ENCODE measurements around the gene TLDC2.
"Not testable (repeated sequence)": the region's sequence is repeated elsewhere in the genome, so short reads cannot be mapped to it uniquely, and the experiment has no call there.

Gene TLDC2

DNA sequence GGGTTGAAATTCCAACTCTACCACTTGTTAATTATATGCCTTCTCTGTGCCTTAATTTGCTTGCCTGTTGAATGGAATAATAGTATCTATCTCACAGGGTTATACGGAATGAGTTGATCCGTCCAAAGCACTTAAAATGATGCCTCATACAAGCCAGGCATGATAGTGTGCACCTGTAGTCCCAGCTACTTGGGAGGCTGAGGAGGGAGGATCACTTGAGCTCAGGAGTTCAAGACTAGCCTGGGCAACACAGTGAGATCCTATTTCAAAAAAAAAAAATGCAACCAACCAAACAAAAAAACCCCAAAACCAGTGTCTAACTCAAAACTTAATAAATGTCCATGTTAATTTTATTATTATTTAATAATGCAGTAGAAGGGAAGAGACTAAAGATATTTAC is 40.3 kb downstream of the TLDC2 start:
- no peak for DNase-seq

DNA sequence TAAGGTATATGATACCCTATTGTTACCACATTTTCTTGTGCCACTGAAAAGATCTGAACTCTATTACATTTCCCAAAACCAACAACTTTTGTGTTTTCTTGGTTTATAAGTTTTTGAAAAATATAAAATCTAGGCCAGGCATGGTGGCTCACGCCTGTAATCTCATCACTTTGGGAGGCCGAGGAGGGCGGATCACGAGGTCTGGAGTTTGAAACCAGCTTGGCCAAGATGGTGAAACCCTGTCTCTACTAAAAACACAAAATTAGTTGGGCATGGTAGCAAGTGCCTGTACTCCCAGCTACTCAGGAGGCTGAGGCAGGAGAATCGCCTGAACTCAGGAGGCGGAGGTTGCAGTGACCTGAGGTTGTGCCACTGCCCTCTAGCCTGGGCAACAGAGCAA is 41.3 kb downstream of the TLDC2 start:
- DNase-seq = no peak

DNA sequence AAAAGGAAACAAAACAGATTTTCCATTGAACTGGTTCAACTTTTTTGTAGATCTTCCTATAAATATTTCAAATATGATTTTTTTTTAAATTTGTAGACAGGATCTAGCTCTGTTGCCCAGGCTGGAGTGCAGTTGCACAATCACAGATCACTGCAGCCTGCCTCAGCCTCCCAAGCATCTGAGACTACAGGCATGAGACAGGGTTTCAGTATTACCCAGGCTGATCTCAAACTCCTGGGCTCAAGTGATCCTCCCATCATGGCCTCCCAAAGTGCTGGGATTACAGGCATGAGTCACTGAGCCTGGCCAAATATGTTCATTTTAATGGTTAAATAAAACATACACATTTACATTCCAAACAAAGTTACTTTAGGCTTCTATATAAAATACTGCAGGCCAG is 42.0 kb downstream of the TLDC2 start:
- no peak for DNase-seq

DNA sequence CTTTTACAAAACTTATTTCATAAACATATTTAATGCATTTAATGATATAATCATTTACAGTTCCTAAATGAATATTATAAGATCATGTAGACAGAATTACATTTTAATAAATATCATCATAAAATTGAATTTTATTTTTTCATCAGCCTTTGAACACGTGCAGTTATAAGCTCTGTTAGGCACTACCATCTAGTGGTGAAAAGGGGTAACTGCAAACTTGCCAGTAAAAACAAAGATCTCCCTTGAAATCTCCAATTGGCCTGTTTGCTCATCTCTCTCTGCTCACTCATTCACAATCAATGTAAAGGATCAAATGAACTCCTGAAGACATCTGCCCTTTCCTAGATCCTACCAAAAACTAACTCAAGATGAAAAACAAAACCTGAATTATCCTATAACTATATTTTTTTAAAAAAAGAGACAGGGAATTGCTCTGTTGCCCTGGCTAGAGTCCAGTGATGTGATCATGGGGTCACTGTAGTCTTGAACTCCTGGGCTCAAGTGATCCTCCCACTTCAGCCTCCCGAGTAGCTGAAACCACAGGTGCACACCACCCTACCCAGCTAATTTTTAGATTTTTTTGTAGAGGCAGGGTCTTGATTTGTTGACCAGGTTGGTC is 43.9 kb downstream of the TLDC2 start:
- peak; percentile 73 for DNase-seq

DNA sequence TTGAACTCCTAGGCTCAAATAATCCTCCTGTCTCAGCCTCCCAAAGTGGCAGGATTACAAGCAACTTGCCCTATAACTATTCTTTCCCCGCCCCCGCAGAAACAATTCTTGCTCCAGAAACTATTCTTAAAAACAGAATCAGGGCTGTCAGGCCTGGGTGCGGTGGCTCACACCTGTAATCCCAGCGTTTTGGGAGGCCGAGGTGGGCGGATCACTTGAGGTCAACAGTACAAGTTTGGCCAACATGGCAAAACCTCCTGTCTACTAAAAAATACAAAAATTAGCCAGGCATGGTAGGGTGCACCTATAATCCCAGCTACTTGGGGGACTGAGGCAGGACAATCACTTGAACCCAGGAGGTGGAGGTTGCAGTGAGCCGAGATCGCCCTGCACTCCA is 44.4 kb downstream of the TLDC2 start:
- no peak for DNase-seq

- DNase-seq = peak; percentile 85
These were observed 48.5 kb downstream of the TLDC2 start for GRCh38 chr20:36924167-36925045.

GRCh38 chr20:36925234-36925633 is 49.3 kb downstream of the TLDC2 start:
- DNase-seq = no peak

DNA sequence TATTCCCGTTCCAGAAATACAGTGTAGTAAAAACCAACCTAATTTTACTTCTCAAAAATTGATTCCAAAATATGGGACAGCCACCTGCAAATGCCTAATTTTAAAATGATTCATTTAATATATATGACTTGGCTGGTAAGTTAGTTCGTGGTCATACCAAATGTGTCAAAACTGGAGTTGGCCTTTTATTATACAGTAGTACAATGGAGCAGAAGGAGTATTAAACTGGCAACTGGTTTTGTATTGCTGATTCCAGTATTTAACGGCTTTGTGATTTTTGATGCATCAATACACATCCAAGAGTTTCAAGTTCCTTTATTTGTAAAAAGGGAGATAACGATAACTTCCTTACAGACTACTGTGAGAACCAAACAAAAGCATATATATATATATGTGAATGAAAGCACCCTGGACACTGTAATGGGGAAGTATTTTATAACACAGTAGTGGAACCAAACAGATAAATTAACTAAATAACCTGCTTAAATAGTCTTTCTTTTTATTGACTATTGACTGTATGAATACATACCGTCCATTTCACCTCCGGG is 50.8 kb downstream of the TLDC2 start:
- no peak for DNase-seq

GRCh38 chr20:36927704-36928103 is 51.8 kb downstream of the TLDC2 start:
- DNase-seq = no peak

- no peak for DNase-seq
These were observed 53.4 kb downstream of the TLDC2 start for GRCh38 chr20:36929290-36929689.

DNA sequence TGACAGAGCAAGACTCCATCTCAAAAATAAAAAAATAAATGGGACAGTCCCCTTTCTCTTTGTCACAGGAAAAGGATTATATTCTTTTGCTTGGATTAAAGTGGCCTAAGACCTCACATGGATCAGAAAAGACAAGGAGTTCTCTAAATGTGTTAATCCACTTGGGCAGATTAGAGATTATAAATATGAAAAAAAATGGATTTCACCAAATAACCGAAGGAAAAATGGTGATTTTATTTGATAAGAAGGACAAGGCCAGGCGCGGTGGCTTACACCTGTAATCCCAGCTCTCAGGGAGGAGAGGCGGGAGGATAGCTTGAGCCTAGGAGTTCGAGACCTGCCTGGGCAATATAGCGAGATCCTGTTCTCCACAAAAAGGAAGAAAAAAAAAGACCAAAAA is 53.8 kb downstream of the TLDC2 start:
- no peak for DNase-seq

DNA sequence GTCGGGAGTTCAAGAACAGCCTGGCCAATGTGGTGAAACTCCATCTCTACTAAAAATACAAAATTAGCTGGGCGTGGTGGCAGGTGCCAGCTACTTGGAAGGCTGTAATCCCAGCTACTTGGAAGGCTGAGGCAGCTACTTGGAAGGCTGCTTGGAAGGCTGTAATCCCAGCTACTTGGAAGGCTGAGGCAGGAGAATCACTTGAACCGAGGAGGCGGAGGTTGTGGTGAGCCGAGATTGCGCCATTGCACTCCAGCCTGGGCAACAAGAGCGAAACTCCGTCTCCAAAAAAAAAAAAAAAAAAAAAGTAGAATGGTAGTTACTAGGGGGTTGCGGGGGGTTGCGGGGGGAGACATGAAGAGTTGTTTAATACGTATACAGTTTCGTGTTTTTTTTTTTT is 56.1 kb downstream of the TLDC2 start:
- DNase-seq = not testable (repeated sequence)

DNA sequence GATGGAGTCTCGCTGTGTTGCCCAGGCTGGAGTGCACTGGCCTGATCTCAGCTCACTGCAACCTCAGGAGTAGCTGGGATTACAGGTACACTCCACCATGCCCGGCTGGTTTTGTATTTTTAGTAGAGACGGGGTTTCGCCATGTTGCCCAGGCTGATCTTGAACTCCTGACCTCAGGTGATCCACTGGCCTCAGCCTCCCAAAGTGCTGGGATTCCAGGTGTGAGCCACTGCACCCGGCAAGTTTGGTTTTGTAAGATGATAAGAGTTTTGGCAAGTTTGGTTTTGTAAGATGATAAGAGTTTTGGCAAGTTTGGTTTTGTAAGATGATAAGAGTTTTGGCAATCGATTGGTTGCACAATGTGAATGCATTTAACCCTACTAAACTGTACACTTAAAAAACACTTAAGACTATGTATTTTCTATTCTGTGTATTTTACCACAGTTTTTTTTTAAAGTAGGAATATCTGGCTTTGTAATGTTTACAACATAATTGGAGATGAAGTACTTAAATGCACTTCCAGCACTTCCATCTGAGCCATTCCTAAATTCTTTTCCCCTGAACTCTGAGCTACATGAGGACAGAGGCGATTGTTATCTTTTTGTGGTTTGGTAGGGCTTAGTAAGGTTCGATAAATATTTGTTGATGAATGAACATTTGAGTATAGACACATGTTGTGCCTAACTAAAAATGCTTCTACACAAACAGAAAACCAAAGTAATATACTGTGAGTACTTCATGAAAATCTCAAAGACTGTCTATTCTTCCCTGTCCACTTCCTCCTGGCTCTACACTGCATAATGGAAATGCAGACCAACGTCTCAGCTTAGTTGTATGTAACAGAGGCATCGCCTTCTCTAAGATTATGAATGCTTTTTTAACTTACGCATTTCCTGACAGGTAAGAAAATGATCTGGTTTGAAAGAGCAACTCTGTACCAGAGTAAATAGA is 56.8 kb downstream of the TLDC2 start:
- DNase-seq = no peak

DNA sequence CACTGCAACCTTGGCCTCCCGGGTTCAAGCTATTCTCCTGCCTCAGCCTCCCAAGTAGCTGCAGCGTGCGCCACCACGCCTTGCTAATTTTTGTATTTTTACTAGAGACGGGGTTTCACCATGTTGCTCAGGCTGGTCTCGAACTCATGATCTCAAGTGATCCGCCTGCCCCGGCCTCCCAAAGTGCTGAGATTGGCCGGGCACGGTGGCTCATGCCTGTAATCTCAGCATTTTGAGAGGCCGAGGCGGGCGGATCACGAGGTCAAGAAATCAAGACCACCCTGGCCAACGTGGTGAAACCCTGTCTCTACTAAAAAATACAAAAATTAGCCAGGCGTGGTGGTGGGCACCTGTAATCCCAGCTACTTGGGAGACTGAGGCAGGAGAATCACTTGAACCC is 57.6 kb downstream of the TLDC2 start:
- not testable (repeated sequence) for DNase-seq

DNA sequence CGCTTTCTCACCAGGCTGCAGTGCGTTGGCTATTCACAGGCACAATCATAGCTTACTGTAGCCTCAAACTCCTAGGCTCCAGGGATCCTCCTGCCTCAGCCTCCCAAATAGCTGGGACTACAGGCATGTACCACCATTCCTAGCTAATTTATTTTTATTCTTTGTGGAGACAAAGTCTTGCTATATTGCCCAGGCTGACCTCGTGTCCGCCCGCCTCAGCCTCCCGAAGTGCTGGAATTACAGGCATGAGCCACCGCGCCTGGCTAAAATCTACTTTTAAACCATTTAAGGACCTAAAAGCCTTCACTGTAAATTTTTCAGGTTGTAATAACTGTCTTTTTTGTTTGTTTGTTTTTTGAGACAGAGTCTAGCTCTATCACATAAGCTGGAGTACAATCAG is 60.4 kb downstream of the TLDC2 start:
- DNase-seq = no peak

DNA sequence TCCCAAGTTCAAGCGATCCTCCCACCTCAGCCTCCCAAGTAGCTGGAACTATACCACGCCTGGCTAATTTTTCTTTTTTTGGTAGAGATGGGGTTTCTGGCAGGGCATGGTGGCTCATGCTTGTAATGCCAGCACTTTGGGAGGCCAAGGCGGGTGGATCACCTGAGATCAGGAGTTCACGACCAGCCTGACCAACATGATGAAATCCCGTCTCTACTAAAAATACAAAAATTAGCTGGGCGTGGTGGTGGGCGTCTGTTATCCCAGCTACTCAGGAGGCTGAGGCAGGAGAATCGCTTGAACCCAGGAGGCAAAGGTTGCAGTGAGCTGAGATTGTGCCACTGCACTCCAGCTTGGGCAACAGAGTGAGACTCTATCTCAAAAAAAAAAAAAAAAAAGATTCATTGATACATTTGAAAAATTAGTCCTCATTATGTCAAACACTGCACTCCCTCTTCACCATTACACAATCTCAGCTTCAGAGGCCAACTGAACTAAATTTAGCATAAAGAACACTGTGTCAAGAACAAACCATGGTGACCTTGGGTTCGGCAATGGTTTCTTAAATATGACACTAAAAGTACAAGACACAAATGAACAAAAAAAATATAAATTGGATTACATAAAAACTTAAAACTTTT is 60.9 kb downstream of the TLDC2 start:
- DNase-seq = not testable (repeated sequence)

GRCh38 chr20:36937402-36937770 is 61.4 kb downstream of the TLDC2 start:
- no peak for DNase-seq

DNA sequence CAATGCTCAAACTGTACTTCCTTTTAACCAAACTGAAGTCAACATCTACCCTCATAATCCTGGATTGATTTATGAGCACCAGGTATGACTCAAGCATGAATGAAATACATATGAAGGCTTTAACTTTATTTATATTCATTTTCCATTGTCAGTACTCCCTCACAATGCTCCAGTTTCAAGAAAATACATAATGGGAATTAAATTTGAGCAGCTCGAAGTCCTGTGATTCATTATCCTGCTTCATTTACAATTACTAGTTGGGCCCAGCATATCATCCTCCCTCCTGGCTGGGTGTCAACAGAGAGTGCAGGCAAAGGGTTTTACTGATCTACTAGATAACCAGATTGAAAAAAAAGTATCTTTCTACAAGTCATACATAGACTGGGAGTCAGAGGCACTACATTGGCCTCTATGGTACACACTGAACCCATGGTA is 65.5 kb downstream of the TLDC2 start:
- no peak for DNase-seq

Data from hematopoietic multipotent progenitor cell treated with erythropoietin and hydrocortisone succinate and interleukin-3 and kit ligand, for 8 days (in vitro differentiated cells).